GM18873 (cell line): ENCODE data around the gene FAM25A.
"Not testable (repeated sequence)": the region's sequence is repeated elsewhere in the genome, so short reads cannot be mapped to it uniquely, and the experiment has no call there.

Experiments used
- ATAC-seq: cut with Tn5 transposase; IDR thresholded peaks from one replicate; pipeline ENCODE4 v1.9.1; 2021; ENCODE audit warnings: mild to moderate bottlenecking, moderate library complexity, moderate number of reproducible peaks; ENCODE audit not compliant: unreplicated experiment, low FRiP score

FAM25A gene

GRCh38 chr10:87009134-87009696 is 10.9 kb upstream of the FAM25A start:
- ATAC-seq, result not testable (repeated sequence)

- ATAC-seq, result not testable (repeated sequence)
Measured at GRCh38 chr10:87013528-87013927, 6.6 kb upstream of the FAM25A start.

GRCh38 chr10:87014986-87015716 is 4.9 kb upstream of the FAM25A start:
- ATAC-seq, result not testable (repeated sequence)

DNA sequence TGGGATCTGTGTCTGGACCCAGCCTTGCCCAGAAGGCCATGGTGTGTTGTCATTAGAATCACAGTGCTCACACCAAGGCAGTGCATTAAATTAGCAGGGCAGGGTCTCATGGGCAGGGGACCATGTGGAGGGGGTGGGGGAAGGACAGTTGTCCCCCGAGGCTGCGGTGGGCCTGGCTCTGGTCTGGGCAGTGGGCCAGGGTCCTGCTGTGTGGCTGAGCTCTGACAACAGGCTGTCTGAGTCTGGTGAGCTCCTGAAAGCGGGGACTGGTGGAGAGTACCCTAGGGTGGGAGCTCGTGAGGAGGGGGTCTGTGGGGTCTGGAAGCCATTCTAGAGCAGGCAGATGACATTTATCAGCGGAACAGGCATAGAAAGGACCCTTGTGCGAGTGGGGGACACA is 2.0 kb upstream of the FAM25A start:
- not testable (repeated sequence) for ATAC-seq

- ATAC-seq, result not testable (repeated sequence)
Measured at GRCh38 chr10:87019066-87019465, 1.0 kb upstream of the FAM25A start.

GRCh38 chr10:87019504-87019903 is 590 bp upstream of the FAM25A start:
- ATAC-seq, result not testable (repeated sequence)

DNA sequence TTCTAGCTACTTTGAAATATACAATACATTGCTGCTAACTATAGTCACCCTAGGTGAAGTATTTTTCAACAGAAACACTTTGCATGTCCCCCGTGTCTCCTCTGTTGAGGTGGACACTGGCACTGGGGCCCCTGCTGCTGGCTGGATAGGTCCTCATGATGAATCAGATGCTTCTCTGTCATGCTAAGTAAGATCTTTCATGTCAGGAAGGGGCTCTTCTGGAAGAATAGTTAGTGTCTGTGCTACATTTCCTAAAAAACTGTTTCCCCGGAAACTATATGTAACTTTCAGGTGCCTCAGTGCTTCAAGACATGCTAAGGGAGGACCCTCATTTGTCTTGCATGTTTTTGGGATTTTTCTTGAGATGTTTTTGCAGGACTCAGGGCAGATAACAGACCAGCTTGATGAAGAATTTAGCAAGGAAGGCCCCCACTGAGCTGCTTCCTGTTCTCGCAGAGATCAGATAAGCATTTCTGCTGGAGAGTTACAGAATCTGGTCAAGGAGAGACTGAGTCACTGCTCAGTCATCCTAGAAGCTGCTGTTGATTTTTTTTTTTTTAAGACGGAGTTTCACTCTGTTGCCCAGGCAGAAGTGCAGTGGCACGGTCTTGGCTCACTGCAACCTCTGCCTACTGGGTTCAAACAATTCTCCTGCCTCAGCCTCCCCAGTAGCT is 5.3 kb downstream of the FAM25A start:
- not testable (repeated sequence) for ATAC-seq

DNA sequence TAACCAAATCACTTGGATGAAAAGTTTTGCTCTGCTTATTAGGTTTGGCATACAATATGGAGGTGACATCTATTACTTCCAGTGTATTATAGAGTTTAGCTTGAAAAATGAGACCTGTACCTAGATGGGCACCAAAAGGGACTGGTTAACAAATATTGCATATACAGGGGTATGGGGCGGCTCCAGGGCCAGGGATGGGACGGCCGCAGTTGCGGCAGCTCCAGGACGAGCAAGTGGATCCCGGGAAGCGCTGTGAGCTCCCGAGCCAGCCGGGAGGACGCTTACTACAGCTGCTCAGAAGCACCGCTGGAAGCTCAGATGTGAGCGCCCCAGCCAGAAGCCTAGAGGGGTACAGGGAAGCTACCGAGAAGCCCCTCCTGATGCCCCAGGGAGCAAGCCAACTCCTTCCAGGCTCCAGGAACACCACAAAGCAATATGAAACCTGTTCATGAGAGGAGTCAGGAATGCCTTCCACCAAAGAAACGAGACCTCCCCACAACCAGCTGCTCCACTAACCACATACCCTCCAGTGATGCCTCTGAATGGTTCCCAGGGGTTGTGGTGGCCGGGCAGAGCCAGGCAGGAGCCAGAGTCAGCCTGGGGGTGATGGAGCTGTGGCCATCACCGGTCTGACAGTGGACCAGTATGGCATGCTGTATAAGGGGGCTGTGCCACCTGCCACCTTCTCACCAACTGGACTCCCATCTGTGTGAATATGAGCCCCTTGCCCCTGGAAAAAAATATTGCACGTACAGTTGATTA is 6.8 kb downstream of the FAM25A start:
- ATAC-seq, result not testable (repeated sequence)

DNA sequence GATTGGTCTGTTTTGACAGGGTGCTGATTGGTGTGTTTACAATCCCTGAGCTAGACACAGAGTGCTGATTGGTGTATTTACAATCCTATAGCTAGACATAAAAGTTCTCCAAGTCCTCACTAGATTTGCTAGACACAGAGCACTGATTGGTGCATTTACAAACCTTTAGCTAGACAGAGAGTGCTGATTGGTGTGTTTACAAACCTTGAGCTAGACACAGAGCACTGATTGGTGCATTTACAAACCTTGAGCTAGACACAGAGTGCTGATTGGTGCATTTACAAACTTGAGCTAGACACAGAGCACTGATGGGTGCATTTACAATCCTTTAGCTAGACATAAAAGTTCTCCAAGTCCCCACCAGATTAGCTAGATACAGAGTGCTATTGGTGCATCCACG is 10.3 kb downstream of the FAM25A start:
- not testable (repeated sequence) for ATAC-seq

DNA sequence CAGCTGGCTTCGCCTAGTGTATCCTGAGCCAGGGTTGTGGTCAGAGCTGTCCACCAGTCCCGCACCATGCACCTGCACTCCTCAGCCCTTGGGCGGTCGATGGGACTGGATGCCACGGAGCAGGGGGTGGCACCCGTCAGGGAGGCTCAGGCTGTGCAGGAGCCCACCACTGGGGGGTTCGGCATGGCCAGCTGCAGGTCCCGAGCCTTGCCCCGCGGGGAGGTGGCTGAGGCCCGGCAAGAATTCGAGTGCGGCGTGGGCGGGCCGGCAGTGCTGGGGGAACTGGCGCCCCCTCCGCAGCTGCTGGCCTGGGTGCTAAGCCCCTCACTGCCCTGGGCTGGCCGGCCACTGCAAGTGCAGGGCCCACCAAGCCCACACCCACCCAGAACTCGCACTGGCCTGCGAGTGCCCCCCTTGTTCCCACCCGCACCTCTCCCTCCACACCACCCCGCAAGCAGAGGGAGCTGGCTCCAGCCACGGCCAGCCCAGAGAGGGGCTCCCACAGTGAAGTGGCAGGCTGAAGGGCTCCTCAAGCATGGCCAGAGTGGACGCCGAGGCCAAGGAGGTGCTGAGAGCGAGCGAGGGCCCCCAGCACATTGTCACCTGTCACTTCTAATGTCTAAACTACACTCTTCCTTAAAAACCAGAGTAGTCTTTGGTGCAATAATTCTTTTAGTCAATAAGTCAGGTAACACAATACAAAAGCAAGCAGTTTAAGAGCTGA is 11.0 kb downstream of the FAM25A start:
- ATAC-seq, result no peak

DNA sequence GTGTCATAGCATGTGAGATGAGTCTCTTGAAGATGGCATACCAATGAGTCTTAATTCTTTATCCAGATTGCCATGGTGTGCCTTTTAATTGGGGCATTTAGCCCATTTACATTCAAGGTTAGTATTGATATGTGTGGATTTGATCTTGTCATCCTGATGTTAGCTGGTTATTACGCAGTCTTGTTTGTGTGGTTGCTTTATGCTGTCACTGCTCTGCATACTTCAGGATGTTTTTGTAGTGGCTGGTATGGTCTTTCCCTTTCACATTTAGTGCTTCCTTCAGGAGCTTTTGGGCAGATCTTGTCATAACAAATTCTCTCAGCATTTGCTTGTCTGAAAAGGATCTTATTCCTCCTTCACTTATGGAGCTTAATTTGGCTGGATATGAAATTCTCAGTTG is 16.5 kb downstream of the FAM25A start:
- no peak for ATAC-seq

GRCh38 chr10:87038286-87038717 is 18.2 kb downstream of the FAM25A start:
- ATAC-seq, result no peak

DNA sequence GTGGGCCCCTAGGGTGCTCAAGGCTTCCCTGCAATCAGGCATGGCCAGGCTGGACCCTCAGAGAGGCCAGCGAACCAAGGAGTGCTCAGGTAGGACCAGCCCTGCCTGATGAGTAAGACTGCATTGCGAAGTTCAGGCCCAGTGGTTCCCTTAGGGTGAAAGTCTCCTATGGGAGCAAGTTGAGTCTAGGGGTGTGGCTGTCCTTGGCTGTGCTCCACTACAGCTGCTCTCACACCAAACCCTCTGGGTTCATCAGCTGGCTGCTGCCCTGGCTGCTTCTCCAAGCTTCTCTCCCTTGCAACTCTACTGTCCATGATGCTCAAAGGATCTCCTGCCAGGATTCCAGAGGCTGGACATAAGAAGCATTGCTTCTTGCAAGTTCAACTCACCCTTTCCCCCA is 18.7 kb downstream of the FAM25A start:
- no peak for ATAC-seq

DNA sequence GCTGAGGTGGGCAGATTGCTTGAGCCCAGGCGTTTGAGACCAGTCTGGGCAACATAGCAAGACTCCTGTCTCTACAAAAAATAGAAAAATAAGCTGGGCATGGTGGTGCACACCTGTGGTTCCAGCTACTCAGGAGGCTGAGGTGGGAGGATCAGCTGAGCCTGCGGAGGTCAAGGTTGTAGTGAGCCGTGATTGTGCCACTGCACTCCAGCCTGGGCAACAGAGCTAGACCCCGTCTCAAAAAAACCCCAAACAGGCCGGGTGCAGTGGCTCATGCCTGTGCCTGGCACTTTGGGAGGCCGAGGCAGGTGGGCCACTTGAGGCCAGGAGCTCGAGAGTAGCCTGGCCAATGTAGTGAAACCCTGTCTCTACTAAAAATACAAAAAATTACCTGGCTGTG is 23.5 kb downstream of the FAM25A start:
- ATAC-seq, result not testable (repeated sequence)

DNA sequence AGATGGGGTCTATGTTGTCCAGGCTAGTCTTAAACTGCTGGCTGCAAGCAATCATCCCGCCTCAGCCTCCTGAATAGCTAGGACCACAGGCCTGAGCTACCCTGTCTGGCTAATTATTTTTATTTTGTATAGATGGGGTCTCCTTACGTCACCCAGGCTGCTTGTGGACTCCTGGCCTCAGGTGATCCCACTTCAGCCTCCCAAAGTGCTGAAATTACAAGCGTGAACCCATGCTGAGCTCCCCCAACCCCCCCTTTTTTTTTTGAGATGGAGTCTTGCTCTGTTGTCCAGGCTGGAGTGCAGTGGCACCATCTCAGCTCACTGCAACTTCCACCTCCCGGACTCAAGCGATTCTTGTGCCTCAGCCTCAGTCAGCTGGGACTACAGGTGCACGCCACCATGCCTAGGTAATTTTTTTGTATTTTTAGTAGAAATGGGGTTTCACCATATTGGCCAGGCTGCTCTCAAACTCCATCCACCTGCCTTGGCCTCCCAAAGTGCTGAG is 25.4 kb downstream of the FAM25A start:
- ATAC-seq, result no peak

GRCh38 chr10:87053111-87053510 is 33.0 kb downstream of the FAM25A start:
- ATAC-seq, result no peak

GRCh38 chr10:87053577-87054181 is 33.6 kb downstream of the FAM25A start:
- no peak for ATAC-seq

GRCh38 chr10:87054373-87055295 is 34.5 kb downstream of the FAM25A start:
- ATAC-seq, result no peak

GRCh38 chr10:87058171-87058570 is 38.1 kb downstream of the FAM25A start:
- no peak for ATAC-seq
